ENCODE results near the gene NCBP3. TPM values are rescaled to one million over a fixed set of nuclear protein-coding genes. Genes with fewer than 3 reads are reported as not detected.

Gene NCBP3
- total RNA-seq, 1 experiment from 2014 or later, result 28.1 TPM

DNA sequence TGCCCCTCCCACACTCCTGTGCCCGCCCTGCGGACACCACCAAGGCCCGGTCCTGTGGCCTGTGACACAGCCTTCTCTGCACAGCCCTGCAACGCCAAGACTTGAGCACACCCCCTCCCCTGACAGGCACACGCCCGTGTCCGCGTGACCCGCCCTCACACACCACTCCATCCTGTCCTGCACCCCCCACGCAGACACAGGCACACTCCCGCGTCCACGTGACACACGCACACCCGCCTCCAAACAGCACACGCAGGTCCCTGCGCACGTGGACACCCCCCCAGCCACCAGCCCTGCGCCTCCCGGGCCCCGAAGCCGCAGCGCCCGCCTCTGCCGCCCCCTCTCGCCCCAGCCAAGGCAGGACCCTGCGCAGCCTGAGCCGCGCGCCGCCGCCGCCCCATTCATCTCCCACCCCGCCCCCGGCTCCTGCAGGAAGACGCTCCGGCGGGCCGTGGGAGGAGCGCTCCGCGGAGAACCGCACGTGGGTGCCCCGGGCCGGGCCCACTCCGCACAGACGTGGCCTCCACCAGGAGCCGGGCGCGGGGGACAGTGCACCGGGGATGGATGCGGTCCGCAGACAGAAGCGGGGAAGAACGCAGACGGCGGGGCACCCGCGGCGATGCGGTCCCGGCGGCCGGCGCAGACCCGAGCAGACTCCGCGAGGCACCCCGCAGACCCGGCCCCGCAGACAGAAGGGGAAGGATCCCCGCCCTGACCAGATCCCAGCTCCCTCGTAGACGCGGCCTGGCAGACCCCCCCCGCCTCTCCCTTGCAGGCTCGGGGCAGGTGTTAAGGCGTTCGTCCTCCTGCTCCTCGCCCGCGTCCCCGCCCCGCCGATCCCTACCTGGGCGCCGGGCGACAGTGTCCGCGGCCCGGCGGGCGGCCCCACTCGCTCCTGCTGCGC lies 46.3 kb upstream of the NCBP3 start:
- no peaks in the 10 kb centered on the region for H3K9me3 ChIP-seq (ENCODE audit: control insufficient read depth, insufficient read depth, low read depth, low read length)
- H3K36me3 ChIP-seq (ENCODE audit: control insufficient read depth, insufficient read depth, low read length), result no peaks in the 10 kb centered on the region; the same call in 1 of the 2 replicates
- DNase-seq (ENCODE audit: low read depth, low spot score) (no peak), ATAC-seq (peak; percentile 57)
- H3K4me3 ChIP-seq (ENCODE audit: low read depth in 2 of 2, low read length in 2 of 2), result peak overlapping the region; percentile 53 to 56
- intact Hi-C loops (cut with micrococcal nuclease; ENCODE audit: unreplicated experiment) (no loop called here), in situ Hi-C loops (cut with HindIII; ENCODE audit: low pct_unique_long_range_greater_than_20kb, low sequenced_read_pairs) (no loop called here)
- H3K4me1 ChIP-seq (ENCODE audit: control insufficient read depth, insufficient read depth, low read length), result peaks cover 48% of the 10 kb centered on the region
- no peak overlapping the region for H3K27ac ChIP-seq (ENCODE audit: low read length)
- H3K27me3 ChIP-seq (ENCODE audit: control insufficient read depth, insufficient read depth, low read length), result no peaks in the 10 kb centered on the region
- ChIA-PET CTCF (no interaction called here), POLR2A (no interaction called here)
- TF ChIP-seq, protein P1, sequence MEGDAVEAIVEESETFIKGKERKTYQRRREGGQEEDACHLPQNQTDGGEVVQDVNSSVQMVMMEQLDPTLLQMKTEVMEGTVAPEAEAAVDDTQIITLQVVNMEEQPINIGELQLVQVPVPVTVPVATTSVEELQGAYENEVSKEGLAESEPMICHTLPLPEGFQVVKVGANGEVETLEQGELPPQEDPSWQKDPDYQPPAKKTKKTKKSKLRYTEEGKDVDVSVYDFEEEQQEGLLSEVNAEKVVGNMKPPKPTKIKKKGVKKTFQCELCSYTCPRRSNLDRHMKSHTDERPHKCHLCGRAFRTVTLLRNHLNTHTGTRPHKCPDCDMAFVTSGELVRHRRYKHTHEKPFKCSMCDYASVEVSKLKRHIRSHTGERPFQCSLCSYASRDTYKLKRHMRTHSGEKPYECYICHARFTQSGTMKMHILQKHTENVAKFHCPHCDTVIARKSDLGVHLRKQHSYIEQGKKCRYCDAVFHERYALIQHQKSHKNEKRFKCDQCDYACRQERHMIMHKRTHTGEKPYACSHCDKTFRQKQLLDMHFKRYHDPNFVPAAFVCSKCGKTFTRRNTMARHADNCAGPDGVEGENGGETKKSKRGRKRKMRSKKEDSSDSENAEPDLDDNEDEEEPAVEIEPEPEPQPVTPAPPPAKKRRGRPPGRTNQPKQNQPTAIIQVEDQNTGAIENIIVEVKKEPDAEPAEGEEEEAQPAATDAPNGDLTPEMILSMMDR (IDR thresholded peaks at IDR 0.05), result no peak
- TF ChIP-seq SIN3A (IDR thresholded peaks at IDR 0.05; ENCODE audit: borderline replicate concordance, insufficient read depth, low read depth, low read length), result 0 out of 2 replicates have a peak, but pooled peaks have one; percentile 44
- BruUV-seq (replicated peaks), result no TSS peak

DNA sequence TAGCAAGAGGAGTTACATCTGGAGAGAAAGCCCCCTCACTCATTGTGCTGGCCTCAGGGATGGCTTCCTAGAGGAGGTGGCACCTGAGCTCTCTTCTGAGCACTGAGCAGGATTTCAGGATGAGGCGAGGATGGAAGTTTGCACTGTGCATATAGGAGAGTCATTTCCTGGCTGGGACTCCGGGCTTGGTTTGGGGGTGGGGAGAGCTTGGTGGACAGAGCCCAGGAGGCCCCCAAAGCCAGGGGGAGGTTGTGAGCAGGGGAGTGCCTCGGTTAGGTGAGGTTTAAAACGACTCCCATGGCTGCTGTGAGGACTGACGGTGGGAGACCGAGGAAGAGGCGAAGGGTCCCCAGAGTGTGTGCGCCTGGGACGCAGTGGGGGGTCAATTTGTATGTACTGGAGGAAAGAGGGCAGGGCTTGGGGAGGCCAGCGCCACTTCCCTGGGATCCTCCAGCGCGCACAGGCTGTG lies 45.6 kb upstream of the NCBP3 start:
- DNase-seq (ENCODE audit: low read depth, low spot score) (no peak), ATAC-seq (no peak)
- peaks cover 54% of the 10 kb centered on the region for H3K4me1 ChIP-seq (ENCODE audit: control insufficient read depth, insufficient read depth, low read length)
- peak overlapping the region; percentile 53 to 56 for H3K4me3 ChIP-seq (ENCODE audit: low read depth in 2 of 2, low read length in 2 of 2)
- no peak overlapping the region for H3K27ac ChIP-seq (ENCODE audit: low read length)
- BruUV-seq (replicated peaks), result no TSS peak
- no peaks in the 10 kb centered on the region for H3K27me3 ChIP-seq (ENCODE audit: control insufficient read depth, insufficient read depth, low read length)
- TF ChIP-seq SIN3A (IDR thresholded peaks at IDR 0.05; ENCODE audit: borderline replicate concordance, insufficient read depth, low read depth, low read length) (no peak), TCF7L2 (IDR thresholded peaks at IDR 0.05; ENCODE audit: low read depth, low read length) (no peak), POLR2AphosphoS5 (IDR thresholded peaks at IDR 0.05; ENCODE audit: low read depth, low read length) (no peak)
- TF ChIP-seq, protein P1 (IDR thresholded peaks at IDR 0.05), result no peak
- TF ChIP-seq, protein P2, sequence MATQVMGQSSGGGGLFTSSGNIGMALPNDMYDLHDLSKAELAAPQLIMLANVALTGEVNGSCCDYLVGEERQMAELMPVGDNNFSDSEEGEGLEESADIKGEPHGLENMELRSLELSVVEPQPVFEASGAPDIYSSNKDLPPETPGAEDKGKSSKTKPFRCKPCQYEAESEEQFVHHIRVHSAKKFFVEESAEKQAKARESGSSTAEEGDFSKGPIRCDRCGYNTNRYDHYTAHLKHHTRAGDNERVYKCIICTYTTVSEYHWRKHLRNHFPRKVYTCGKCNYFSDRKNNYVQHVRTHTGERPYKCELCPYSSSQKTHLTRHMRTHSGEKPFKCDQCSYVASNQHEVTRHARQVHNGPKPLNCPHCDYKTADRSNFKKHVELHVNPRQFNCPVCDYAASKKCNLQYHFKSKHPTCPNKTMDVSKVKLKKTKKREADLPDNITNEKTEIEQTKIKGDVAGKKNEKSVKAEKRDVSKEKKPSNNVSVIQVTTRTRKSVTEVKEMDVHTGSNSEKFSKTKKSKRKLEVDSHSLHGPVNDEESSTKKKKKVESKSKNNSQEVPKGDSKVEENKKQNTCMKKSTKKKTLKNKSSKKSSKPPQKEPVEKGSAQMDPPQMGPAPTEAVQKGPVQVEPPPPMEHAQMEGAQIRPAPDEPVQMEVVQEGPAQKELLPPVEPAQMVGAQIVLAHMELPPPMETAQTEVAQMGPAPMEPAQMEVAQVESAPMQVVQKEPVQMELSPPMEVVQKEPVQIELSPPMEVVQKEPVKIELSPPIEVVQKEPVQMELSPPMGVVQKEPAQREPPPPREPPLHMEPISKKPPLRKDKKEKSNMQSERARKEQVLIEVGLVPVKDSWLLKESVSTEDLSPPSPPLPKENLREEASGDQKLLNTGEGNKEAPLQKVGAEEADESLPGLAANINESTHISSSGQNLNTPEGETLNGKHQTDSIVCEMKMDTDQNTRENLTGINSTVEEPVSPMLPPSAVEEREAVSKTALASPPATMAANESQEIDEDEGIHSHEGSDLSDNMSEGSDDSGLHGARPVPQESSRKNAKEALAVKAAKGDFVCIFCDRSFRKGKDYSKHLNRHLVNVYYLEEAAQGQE (IDR thresholded peaks at IDR 0.05; ENCODE audit: insufficient read depth in 1 of 2, low read depth in 2 of 2, low read length in 1 of 2), result no peak
- H3K9me3 ChIP-seq (ENCODE audit: control insufficient read depth, insufficient read depth, low read depth, low read length), result no peaks in the 10 kb centered on the region
- ChIA-PET CTCF (no interaction called here), POLR2A (no interaction called here)
- intact Hi-C loops (cut with micrococcal nuclease; ENCODE audit: unreplicated experiment) (no loop called here), in situ Hi-C loops (cut with HindIII; ENCODE audit: low pct_unique_long_range_greater_than_20kb, low sequenced_read_pairs) (no loop called here)
- H3K36me3 ChIP-seq (ENCODE audit: control insufficient read depth, insufficient read depth, low read length), result no peaks in the 10 kb centered on the region; the same call in 1 of the 2 replicates

All from Panc1 (cell line).